SK-N-SH (cell line): ENCODE measurements around the gene DNAJB8. TPM values are rescaled to one million over a fixed set of nuclear protein-coding genes. Genes with fewer than 3 reads are reported as not detected.

Experiments
- CTCF ChIA-PET: fragments of 300-600, 350-600 bp; formaldehyde crosslinking; extraction: SDS; loops from one replicate; lab custom pipeline; 2021; lab: Yijun Ruan, JAX
- POLR2A ChIA-PET: fragments of 350-600 bp; sonication (Branson Sonifier 250); formaldehyde crosslinking; extraction: SDS; loops from one replicate; lab custom pipeline; 2020; ENCODE audit warnings: antibody characterized with exemption, inconsistent platforms; lab: Yijun Ruan, JAX
- DNase-seq: peaks from one replicate; pipeline ENCODE4 v3.0.0; 2012
- H2AFZ ChIP-seq: fragments of 200-600 bp; sonication (generic); 2 replicates; pipeline ENCODE4 v1.8.1; 2016; ENCODE audit warnings: antibody characterized with exemption, mild to moderate bottlenecking, low read depth
- H3F3A ChIP-seq: fragments of 200-600 bp; sonication (generic); replicated peaks from 2 replicates; pipeline ENCODE3; 2016; ENCODE audit warnings: antibody characterized with exemption, mild to moderate bottlenecking; ENCODE audit not compliant: insufficient read depth
- H3K27ac ChIP-seq, 2 experiments: fragments of 200-500 bp in 1 of 2; fragments of 200-600 bp in 1 of 2; sonication (Bioruptor generic) in 1 of 2; sonication (generic), shearing (Covaris generic) in 1 of 2; 2 replicates each; pipeline versions ENCODE4 v1.5.1 to v1.6.1; 2014 to 2016; ENCODE audit warnings: low read depth in 2 of 2, inconsistent platforms in 1 of 2, low read length in 1 of 2, mild to moderate bottlenecking in 1 of 2, mixed read lengths in 1 of 2
- H3K27me3 ChIP-seq: fragments of 200-600 bp; sonication (generic), shearing (Covaris generic); 2 replicates; pipeline ENCODE4 v1.6.1; 2016; ENCODE audit warnings: mixed run types; ENCODE audit not compliant: insufficient read depth
- H3K36me3 ChIP-seq, 2 experiments: fragments of 200-500 bp in 1 of 2; fragments of 200-600 bp in 1 of 2; sonication (Bioruptor generic) in 1 of 2; sonication (generic) in 1 of 2; replicated peaks in 1 of 2; 2 replicates each; pipeline versions ENCODE3 to v1.5.1; 2014 to 2016; ENCODE audit warnings: low read length in 1 of 2, mild to moderate bottlenecking in 1 of 2; ENCODE audit not compliant: insufficient read depth in 2 of 2, control insufficient read depth in 1 of 2
- H3K4me1 ChIP-seq, 2 experiments: fragments of 200-500 bp in 1 of 2; fragments of 200-600 bp in 1 of 2; sonication (Bioruptor generic) in 1 of 2; sonication (generic), shearing (Covaris generic) in 1 of 2; 2 replicates each; pipeline versions ENCODE4 v1.5.1 to v1.6.1; 2014 to 2016; ENCODE audit warnings: low read depth in 1 of 2, low read length in 1 of 2, mixed run types in 1 of 2; ENCODE audit not compliant: insufficient read depth in 2 of 2, control insufficient read depth in 1 of 2
- H3K4me2 ChIP-seq: fragments of 200-600 bp; sonication (generic), shearing (Covaris generic); 2 replicates; pipeline ENCODE4 v1.6.1; 2017; ENCODE audit warnings: mixed run types
- H3K4me3 ChIP-seq, 2 experiments: fragments of 200-500 bp in 1 of 2; fragments of 200-600 bp in 1 of 2; sonication (Bioruptor generic) in 1 of 2; sonication (generic), shearing (Covaris generic) in 1 of 2; 2 replicates each; pipeline versions ENCODE4 v1.5.1 to v1.8.1; 2014 to 2016; ENCODE audit warnings: low read depth in 2 of 2, inconsistent platforms in 1 of 2, low read length in 1 of 2, mild to moderate bottlenecking in 1 of 2, mixed read lengths in 1 of 2, moderate library complexity in 1 of 2
- H3K79me2 ChIP-seq: fragments of 200-600 bp; sonication (generic); 2 replicates; pipeline ENCODE4 v1.8.1; 2017; ENCODE audit warnings: mild to moderate bottlenecking; ENCODE audit not compliant: insufficient read depth
- H3K9ac ChIP-seq: fragments of 200-600 bp; sonication (generic); 2 replicates; pipeline ENCODE4 v1.6.1; 2017; ENCODE audit warnings: mixed run types
- H3K9me2 ChIP-seq: fragments of 200-600 bp; sonication (generic); 2 replicates; pipeline ENCODE4 v1.6.1; 2017; ENCODE audit warnings: mixed run types
- H3K9me3 ChIP-seq: fragments of 200-600 bp; sonication (generic); 2 replicates; pipeline ENCODE4 v1.6.1; 2017; ENCODE audit warnings: mixed run types, mild to moderate bottlenecking, moderate library complexity
- H4K20me1 ChIP-seq: fragments of 200-600 bp; sonication (generic); 2 replicates; pipeline ENCODE4 v1.6.1; 2017; ENCODE audit warnings: mild to moderate bottlenecking, mixed run types; ENCODE audit not compliant: insufficient read depth
- CHD2 ChIP-seq: fragments of 150-350 bp; IDR thresholded peaks from 2 replicates; pipeline ENCODE4 v1.6.1; 2018; ENCODE audit warnings: low read length; ENCODE audit not compliant: partially characterized antibody
- ELF1 ChIP-seq: IDR thresholded peaks from 2 replicates; pipeline ENCODE4 v1.4.0; 2012
- EZH2phosphoT487 ChIP-seq: fragments of 200-600 bp; sonication (generic); IDR thresholded peaks from 2 replicates; pipeline ENCODE4 v1.6.1; 2017; ENCODE audit warnings: low read depth, mixed run types, mild to moderate bottlenecking, antibody characterized with exemption, moderate library complexity, borderline replicate concordance
- FOSL2 ChIP-seq: IDR thresholded peaks from 2 replicates; pipeline ENCODE4 v1.4.0; 2012; ENCODE audit warnings: low read depth, mild to moderate bottlenecking, moderate library complexity, borderline replicate concordance
- FOXJ3 ChIP-seq: sonication (generic); formaldehyde crosslinking; IDR thresholded peaks from 2 replicates; pipeline ENCODE4 v1.5.1; 2020; ENCODE audit warnings: mild to moderate bottlenecking, missing genetic modification reagents
- NFIC ChIP-seq: IDR thresholded peaks from 2 replicates; pipeline ENCODE4 v1.4.0; 2012; ENCODE audit warnings: borderline replicate concordance
- NRF1 ChIP-seq: IDR thresholded peaks from 2 replicates; pipeline ENCODE4 v1.6.1; 2012; ENCODE audit warnings: low read depth, mild to moderate bottlenecking, low read length
- RCOR1 ChIP-seq: fragments of 150-350 bp; IDR thresholded peaks from 2 replicates; pipeline ENCODE4 v1.6.1; 2017; ENCODE audit warnings: antibody characterized with exemption, low read length
- RXRA ChIP-seq: IDR thresholded peaks from 2 replicates; pipeline ENCODE4 v1.4.0; 2012; ENCODE audit warnings: low read depth, mild to moderate bottlenecking, borderline replicate concordance
- SIN3A ChIP-seq: IDR thresholded peaks from 2 replicates; pipeline ENCODE4 v1.6.1; 2012; ENCODE audit warnings: low read depth, mild to moderate bottlenecking, low read length, moderate library complexity, borderline replicate concordance
- SMC3 ChIP-seq: IDR thresholded peaks from 2 replicates; pipeline ENCODE4 v1.6.1; 2012; ENCODE audit warnings: low read depth, low read length, improper control_type of control experiment
- TAF1 ChIP-seq: IDR thresholded peaks from 2 replicates; pipeline ENCODE4 v1.6.1; 2012; ENCODE audit warnings: low read depth, mild to moderate bottlenecking, low read length, moderate library complexity, borderline replicate concordance
- YY1 ChIP-seq: IDR thresholded peaks from 2 replicates; pipeline ENCODE4 v1.4.0; 2012; ENCODE audit warnings: low read depth, mild to moderate bottlenecking
- WGBS: methylation state at CpG from one replicate; pipeline ENCODE4 v1.1.6; 2017; ENCODE audit warnings: low lambda C conversion rate; 5-methylcytosine and 5-hydroxymethylcytosine counted together
- polyA plus RNA-seq, 3 experiments: library from polyadenylated mRNA; depleted of rRNA; stranded (reverse); fragments of >200 nt; gene quantifications; 2 replicates each; pipeline ENCODE4 v1.2.3, GENCODE V29; 2012
- TF ChIP-seq, protein P1 (sequence below): IDR thresholded peaks from 2 replicates; pipeline ENCODE4 v1.4.0; 2012; ENCODE audit warnings: low read depth
- TF ChIP-seq, protein P2 (sequence below): fragments of 200-600 bp; sonication (generic); IDR thresholded peaks from 2 replicates; pipeline ENCODE4 v1.6.1; 2017; ENCODE audit warnings: antibody characterized with exemption, mild to moderate bottlenecking, moderate library complexity
- TF ChIP-seq, protein P3 (sequence below): IDR thresholded peaks from 2 replicates; pipeline ENCODE4 v1.4.0; 2012; ENCODE audit warnings: low read depth, borderline replicate concordance
- TF ChIP-seq, protein P4 (sequence below): IDR thresholded peaks from 2 replicates; pipeline ENCODE4; 2012
- TF ChIP-seq, protein P5 (sequence below): IDR thresholded peaks from 2 replicates; pipeline ENCODE4 v1.6.1; 2012; ENCODE audit warnings: mild to moderate bottlenecking, low read depth, low read length, moderate library complexity

DNAJB8 gene
- polyA plus RNA-seq, 1 of the 3 experiments (the other 2 are of a cell fraction): not detected

DNA sequence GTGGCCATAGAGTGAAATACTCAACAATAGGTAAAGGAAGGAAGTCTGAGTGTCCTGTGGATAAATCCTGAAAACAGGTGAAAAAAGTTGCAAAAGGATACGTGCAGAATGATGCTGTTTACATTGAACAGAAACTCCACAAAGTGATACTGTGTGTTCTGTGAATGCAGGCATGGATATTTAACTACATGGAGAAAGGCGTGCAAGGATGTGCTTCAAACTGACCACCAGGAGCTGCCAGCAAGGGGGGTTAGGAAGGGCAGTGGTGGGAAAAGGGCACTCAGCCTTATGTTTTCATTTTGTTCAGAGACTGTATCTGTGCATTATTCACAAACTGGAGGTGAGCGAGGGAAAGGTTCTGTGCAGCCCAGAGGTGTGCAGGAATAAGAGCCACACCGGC lies 47.4 kb downstream of the DNAJB8 start:
- Histone ChIP-seq H3K36me3 (no peaks in the 10 kb centered on the region), H3K9me3 (no peaks in the 10 kb centered on the region), H3K79me2 (no peaks in the 10 kb centered on the region), H3K4me2 (no peak overlapping the region), H3K27me3 (no peaks in the 10 kb centered on the region), H3K4me3 (no peak overlapping the region), H3K27ac (no peak overlapping the region; a peak in 1 of 4 replicates), H2AFZ (no peak overlapping the region), H3F3A (no peaks in the 10 kb centered on the region)
- POLR2A ChIA-PET: no interaction called here
- WGBS: 80% methylated on average over 3 of the region's 4 CpGs
- DNase-seq: no peak
- TF ChIP-seq CHD2 (no peak), EZH2phosphoT487 (no peak), RXRA (no peak), SMC3 (no peak), NRF1 (no peak), FOSL2 (no peak), SIN3A (no peak), FOXJ3 (CRISPR knock-in tag) (no peak), RCOR1 (no peak), NFIC (no peak), YY1 (no peak), ELF1 (no peak), TAF1 (no peak)
- TF ChIP-seq, protein P1, sequence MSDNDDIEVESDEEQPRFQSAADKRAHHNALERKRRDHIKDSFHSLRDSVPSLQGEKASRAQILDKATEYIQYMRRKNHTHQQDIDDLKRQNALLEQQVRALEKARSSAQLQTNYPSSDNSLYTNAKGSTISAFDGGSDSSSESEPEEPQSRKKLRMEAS: no peak
- TF ChIP-seq, protein P2, sequence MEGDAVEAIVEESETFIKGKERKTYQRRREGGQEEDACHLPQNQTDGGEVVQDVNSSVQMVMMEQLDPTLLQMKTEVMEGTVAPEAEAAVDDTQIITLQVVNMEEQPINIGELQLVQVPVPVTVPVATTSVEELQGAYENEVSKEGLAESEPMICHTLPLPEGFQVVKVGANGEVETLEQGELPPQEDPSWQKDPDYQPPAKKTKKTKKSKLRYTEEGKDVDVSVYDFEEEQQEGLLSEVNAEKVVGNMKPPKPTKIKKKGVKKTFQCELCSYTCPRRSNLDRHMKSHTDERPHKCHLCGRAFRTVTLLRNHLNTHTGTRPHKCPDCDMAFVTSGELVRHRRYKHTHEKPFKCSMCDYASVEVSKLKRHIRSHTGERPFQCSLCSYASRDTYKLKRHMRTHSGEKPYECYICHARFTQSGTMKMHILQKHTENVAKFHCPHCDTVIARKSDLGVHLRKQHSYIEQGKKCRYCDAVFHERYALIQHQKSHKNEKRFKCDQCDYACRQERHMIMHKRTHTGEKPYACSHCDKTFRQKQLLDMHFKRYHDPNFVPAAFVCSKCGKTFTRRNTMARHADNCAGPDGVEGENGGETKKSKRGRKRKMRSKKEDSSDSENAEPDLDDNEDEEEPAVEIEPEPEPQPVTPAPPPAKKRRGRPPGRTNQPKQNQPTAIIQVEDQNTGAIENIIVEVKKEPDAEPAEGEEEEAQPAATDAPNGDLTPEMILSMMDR: no peak
- TF ChIP-seq, protein P3, sequence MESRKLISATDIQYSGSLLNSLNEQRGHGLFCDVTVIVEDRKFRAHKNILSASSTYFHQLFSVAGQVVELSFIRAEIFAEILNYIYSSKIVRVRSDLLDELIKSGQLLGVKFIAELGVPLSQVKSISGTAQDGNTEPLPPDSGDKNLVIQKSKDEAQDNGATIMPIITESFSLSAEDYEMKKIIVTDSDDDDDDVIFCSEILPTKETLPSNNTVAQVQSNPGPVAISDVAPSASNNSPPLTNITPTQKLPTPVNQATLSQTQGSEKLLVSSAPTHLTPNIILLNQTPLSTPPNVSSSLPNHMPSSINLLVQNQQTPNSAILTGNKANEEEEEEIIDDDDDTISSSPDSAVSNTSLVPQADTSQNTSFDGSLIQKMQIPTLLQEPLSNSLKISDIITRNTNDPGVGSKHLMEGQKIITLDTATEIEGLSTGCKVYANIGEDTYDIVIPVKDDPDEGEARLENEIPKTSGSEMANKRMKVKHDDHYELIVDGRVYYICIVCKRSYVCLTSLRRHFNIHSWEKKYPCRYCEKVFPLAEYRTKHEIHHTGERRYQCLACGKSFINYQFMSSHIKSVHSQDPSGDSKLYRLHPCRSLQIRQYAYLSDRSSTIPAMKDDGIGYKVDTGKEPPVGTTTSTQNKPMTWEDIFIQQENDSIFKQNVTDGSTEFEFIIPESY: no peak
- TF ChIP-seq, protein P4, sequence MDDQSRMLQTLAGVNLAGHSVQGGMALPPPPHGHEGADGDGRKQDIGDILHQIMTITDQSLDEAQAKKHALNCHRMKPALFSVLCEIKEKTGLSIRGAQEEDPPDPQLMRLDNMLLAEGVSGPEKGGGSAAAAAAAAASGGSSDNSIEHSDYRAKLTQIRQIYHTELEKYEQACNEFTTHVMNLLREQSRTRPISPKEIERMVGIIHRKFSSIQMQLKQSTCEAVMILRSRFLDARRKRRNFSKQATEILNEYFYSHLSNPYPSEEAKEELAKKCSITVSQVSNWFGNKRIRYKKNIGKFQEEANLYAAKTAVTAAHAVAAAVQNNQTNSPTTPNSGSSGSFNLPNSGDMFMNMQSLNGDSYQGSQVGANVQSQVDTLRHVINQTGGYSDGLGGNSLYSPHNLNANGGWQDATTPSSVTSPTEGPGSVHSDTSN: no peak
- TF ChIP-seq, protein P5, sequence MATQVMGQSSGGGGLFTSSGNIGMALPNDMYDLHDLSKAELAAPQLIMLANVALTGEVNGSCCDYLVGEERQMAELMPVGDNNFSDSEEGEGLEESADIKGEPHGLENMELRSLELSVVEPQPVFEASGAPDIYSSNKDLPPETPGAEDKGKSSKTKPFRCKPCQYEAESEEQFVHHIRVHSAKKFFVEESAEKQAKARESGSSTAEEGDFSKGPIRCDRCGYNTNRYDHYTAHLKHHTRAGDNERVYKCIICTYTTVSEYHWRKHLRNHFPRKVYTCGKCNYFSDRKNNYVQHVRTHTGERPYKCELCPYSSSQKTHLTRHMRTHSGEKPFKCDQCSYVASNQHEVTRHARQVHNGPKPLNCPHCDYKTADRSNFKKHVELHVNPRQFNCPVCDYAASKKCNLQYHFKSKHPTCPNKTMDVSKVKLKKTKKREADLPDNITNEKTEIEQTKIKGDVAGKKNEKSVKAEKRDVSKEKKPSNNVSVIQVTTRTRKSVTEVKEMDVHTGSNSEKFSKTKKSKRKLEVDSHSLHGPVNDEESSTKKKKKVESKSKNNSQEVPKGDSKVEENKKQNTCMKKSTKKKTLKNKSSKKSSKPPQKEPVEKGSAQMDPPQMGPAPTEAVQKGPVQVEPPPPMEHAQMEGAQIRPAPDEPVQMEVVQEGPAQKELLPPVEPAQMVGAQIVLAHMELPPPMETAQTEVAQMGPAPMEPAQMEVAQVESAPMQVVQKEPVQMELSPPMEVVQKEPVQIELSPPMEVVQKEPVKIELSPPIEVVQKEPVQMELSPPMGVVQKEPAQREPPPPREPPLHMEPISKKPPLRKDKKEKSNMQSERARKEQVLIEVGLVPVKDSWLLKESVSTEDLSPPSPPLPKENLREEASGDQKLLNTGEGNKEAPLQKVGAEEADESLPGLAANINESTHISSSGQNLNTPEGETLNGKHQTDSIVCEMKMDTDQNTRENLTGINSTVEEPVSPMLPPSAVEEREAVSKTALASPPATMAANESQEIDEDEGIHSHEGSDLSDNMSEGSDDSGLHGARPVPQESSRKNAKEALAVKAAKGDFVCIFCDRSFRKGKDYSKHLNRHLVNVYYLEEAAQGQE: no peak
- TF ChIP-seq, all 33 proteins: peak for 0
- H3K9ac ChIP-seq: no peak overlapping the region
- no peaks in the 10 kb centered on the region for H3K9me2 ChIP-seq
- CTCF ChIA-PET: interaction anchor here (1.3 kb wide), 1 partner anchor 39 kb away, joined by 3 read pairs; no protein-coding TSS in a partner anchor
- no peaks in the 10 kb centered on the region for H4K20me1 ChIP-seq
- peaks cover 0 to 72% of the 10 kb centered on the region in 2 experiments; a peak in 1 of 4 replicates for H3K4me1 ChIP-seq
